HCEC 1CT (cell line): ENCODE measurements around the gene EWSR1.

Experiments
- DNase-seq: peaks from one replicate; pipeline ENCODE4 v3.0.0-alpha.2; 2017

The EWSR1 gene

DNA sequence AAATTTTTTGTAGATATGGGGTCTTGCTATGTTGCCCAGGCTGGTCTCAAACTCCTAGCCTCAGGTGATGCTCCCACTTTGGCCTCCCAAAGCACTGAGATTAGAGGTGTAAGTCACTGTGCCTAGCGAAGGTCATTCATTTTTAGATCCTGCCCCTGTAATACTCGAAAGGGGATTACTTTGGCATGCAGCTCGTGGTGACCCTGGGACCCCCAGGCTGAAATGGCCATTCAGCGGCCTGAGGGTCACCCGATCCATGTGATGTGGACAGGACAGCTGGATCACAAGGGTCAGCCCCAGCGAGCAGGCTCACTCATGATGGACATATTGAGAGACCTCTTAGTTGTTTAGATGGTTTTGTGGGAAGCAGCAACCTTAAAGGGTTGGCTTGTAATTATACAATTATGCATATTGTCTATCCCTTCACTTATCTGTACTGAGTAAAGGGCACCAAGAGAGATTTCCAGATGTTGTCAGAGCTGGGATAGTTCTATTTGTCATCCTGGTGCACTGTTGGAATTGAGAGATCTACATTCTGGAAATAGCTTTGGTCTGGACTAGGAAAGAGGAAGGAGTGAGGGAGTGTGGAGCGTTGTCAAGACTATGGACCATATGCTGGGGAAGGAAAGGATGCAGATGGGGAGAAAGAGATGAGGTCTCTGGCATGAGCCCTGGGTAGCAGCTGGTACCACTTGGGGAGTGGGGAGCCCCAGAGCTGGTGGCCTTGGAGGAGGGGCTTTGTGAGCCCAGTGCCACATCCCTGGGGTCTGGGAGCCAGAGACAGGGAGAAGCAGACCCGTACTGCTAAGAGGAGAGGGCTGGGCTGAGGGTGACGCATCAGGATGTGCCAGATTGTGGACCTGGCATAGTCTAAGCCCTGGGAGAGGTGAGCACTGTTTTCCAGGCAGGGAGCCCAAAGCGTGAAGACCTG is 15.8 kb upstream of the EWSR1 start:
- no peak for DNase-seq

DNA sequence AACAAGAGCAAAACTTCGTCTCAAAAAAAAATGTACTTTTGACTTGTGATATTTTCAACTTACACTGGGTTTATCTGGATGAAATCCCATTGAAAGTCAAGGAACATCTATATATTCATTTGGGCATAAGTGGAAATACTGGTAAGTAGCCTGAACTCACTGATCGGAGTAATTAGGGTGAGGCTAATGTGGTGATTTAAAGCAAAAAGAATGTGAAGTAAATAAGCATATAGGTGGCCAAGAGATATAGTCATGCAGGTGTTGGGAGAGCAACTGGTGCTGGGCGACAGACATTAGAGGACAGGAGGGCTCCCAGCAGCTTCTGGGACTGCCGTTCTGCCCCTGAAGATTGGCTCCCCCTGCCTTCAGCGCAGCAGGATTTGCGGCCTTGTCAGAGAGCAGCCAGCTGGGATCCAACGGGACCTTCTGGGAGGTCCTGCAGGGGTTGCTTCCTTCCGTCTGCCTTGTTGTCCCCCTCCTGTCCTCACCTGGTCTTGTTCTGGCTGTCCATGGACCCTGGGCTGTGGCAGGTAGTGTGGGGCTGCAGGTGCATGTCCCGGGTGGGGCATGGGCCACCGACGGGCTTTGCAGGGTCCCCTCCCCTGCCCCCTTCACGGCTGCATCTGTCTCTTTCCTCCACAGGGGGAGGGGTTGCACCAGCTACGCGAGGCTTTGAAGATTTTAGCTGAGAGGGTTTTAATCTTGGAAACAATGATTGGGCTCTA is 14.3 kb upstream of the EWSR1 start:
- no peak for DNase-seq

DNA sequence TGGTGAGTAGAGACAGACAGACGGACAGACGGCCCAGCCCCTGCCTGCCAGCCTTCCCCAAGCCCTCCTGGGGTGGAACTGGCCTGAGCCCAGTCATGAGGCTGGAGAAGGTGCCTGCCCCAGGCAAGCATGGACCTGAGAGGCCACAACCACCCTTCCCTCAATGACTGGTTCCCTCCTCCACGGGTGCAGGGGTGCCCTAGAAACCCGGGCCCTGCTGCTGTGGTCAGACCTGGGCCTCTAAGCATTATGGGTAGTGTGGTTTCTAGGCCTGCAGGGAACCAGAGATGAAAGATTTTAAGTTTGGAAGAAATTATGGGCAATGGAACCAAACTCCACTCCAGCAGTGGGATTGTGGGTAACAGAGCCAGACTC is 13.8 kb upstream of the EWSR1 start:
- no peak for DNase-seq

DNA sequence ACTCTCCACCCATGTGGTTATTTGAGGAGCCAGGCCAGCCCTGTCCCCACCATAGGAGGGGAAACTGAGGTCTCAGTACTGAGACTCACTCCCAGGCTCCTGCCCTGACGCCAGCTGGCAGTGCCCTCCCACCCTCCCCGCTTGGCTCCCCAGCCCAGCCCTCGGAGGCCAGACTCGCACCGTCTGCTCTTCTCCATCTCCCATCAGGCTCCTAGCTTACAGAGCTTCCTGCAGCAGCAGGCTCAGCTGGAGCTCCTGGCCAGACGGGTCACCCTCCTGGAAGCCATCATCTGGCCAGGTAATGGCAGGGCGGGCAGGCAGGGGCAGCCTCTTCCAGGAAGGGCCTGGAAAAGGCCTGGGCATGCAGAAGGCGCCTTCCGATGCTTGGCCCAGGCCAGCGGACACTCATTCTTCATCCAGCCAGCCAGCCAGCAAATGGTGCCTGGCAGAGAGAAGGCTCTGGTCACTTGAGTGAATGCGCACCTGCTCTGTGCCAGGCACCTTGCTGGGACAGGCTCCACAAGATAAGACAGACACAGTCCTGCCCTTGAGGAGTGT is 12.9 kb upstream of the EWSR1 start:
- no peak for DNase-seq

DNA sequence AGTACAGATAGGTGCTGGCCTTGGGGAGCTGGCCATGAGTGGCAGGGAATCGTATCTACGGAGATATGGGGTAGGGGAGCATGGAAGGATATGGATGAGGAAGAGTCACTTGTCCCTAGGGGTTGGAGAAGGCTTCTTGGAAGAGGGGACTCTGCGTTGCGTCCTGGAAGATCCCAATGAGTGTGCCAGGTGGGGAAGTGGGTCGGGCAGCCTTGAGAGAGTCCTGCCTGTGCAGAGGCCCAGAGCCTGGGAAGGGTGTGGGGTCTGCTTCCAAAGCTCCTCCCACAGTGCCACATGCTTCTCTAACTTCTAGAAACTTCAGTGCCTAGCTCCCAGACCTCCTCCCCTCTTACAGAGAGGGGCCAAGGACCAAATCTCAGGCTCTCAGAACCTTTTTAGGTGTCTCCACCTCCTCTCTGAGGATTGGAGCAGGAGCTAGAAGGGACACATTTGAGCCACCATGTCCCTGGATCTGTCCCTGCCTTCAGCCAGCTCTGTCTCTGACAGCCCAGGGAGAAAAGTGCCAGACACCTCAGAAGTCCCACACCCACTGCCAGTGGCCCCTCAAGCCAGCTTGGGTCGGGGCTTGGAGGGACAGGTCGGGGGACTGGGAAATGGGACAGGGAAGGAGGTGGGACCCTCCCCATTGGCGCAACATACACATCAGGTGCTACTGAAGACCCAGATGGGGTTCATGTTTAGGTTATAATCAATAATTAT is 11.3 kb upstream of the EWSR1 start:
- no peak for DNase-seq

DNA sequence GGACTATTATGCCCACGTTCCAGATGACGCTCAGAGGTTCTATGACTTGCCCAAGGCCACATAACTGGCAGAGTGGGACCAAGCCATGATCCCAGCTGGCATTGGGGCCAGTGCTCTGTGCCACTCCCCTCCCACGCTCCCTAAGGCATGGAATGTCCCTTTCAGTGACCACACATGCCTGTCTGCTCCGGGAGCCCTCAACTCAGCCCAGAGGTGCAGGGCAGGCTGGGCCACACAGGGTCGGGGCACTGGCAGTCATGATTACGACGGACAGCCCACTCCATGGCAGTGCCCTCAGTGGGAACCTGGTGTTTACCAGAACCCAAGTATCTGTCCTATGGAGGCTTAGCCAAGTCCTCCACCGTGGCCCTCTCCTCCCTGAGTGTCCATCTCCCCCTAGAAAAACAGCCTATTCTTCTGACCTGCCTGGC is 10.3 kb upstream of the EWSR1 start:
- no peak for DNase-seq

DNA sequence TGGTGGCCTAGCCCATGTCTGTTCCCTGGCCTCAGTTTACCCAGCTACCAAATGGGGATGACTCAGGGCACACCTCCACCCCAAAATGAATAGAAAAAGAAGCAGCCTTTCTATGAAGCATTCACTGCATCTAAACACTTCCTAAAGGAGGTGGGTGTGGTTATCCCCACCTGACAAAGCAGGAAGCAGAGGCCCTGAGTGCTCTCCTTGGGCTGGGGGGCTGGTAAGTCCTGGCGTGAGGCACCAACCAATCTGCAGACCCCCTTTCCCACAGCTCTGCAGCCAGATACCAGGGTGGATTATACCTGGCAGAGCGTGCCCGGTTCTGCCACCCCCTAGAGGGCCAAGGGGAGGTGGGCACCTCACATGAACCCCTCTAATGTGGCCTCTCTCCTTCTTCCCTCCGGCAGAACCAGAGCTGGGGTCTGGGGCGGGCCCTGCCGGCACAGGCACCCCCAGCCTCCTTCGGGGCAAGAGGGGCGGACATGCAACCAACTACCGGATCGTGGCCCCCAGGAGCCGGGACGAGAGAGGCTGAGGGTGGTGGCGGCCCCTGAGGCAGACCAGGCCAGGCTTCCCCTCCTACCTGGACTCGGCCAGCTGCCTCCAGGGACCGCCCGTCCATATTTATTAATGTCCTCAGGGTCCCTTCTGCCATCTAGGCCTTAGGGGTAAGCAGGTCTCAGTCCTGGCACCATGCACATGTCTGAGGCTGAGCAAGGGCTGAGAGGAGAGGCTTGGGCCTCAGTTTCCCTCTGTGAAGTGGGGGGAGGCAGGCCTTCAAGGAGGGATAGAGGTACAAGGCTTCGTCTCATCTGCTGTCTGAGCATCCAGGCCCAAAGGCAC is 9.4 kb upstream of the EWSR1 start:
- no peak for DNase-seq

DNA sequence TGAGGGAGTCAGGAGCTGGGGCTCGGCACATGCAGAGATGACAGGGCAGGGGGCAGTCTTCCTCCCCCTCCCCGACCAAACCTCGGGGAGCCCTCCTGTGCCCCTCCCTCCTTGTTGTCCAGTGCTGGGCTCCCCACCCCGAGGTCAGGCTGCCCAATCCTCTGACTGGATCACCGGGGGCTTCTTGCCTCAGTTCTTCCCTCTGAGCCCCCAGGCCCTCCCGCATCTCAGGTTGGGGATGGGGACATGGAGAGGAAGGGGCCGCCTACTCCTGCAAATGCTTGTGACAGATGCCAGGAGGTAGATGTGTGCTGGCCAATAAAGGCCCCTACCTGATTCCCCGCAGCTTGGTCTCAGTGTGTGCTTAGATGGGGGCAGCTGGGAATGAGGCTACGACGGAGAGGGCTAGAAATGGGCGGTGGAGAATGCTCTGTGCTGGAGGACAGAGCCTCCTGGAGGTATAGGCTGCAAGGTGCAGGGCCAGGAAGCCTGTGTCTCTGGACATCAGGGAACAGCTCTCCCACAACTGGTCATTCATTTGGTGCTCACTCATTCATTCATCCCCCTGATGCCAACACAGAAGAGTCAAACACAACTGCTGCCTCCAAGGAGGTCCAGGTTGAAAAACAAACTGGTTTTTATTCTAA is 8.7 kb upstream of the EWSR1 start:
- DNase-seq = no peak

DNA sequence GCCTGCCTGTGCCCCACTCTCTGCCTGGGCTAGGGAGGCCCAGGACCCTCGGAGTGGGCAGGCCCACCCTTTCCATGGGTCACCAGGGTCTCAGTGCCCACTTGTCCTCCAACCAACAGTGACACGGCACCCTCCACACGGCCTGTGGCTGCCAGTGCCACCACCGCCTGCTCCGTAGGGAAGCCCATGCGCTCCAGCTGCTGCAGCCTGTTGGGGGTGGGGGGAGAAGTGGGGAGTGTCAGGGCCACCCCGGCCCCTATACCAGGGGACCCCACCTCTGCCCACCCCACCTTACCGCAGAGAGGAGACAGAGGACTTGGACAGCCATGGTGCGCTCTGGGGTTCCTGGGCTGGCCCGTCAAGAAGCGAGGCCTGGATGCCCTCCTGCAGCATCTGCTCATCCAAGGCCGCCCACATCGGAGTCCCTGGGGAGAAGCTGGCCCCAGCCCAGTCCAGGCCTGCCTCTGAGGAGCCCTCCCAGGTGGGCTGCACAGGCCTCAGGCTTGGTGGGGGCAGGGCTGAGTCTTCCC is 8.0 kb upstream of the EWSR1 start:
- no peak for DNase-seq

DNA sequence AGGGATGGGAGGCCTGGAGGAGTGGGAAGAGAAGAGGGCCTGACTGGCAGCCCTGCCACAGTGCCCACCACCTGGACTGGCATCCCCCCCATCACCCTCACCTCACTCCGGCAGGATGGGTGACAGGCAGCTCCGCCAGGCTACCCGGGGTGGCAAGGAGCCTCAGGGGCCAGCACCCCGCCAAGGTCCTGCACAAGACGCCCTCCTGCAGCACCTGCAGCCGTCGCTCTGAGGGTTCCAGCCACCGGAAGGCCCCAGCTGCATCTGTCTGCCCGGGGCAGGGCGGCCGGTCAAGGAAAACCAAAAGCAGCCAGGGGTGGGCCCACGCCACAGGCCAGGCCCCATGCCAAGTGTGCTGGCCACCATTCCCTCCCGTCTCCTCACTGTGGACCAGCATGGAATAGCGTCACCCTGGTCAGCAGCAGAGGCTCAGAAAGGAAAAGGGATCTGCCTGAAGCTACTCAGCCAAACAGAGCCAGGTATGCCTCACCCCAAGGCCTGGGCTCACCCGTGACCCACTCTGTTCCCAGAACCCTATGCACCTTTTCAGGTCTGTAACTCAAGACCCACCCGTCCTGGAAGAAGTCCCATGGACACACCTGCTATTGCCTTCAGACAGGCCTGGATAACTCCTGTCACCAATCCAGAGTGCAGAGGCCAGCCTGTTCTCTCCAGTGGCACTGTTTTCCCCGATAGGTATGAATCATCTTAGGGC is 7.3 kb upstream of the EWSR1 start:
- DNase-seq = no peak

DNA sequence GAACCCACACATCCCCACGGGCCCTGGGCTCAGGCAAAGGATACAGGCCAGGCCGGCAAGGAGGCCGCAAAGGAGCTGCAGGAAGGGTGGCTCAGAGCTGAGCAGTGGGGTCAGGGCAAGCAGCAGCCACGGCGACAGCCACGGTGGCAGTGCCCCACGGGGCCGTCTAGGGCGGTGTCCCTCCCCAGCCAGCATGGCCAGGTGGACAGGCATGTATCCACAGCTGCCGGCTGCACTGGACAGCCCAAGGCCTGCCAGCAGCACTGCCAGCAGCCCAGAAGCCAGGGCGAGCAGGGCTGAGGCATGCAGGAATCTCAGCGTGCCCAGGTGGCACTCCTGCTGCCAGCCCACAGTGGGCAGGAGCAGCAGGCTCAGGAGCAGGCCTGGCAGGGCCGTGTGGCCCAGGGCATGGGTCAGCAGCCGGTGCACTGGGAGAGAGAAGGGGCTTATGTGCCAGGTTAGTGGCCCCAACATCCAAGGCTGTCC is 4.2 kb upstream of the EWSR1 start:
- DNase-seq = no peak

DNA sequence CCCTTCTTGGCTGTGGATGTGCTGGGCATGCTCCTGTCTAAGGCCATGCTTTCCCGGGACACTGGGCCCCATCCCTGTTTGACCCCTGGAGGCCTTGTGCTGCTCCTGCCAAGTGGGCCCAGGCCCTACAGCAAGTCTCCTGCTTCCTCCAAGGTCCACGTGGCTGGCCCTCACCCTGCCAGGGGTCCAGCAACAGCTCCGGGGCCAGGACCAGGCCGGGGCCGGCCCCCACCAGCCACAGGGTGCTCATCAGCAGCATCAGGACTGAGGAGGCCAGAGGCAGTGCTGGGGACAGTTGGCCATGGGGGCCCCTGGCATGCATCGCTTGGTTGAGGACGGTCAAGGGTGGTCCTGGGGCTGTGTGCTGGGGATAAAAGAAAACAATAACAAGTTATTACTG is 2.8 kb upstream of the EWSR1 start:
- DNase-seq = no peak

DNA sequence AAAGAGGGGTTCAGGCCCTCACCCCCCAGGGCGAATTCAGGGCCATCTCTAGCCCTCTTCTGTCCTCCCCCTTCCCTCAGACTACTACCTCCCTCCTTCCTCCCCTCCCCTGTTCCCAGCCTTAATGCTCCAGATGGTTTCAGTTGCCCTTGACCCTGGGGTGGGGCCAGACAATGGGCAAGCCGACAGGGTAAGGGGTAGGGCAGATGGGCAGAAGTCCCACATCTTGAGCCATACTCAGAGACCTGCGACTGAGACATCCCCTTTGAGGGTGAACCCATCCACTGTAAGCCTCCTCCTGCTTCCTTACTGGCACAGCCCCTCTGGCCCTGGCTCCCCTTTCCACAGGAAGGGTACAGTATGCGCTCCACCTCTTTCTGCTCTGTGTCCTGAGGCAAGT is 2.1 kb upstream of the EWSR1 start:
- no peak for DNase-seq

DNA sequence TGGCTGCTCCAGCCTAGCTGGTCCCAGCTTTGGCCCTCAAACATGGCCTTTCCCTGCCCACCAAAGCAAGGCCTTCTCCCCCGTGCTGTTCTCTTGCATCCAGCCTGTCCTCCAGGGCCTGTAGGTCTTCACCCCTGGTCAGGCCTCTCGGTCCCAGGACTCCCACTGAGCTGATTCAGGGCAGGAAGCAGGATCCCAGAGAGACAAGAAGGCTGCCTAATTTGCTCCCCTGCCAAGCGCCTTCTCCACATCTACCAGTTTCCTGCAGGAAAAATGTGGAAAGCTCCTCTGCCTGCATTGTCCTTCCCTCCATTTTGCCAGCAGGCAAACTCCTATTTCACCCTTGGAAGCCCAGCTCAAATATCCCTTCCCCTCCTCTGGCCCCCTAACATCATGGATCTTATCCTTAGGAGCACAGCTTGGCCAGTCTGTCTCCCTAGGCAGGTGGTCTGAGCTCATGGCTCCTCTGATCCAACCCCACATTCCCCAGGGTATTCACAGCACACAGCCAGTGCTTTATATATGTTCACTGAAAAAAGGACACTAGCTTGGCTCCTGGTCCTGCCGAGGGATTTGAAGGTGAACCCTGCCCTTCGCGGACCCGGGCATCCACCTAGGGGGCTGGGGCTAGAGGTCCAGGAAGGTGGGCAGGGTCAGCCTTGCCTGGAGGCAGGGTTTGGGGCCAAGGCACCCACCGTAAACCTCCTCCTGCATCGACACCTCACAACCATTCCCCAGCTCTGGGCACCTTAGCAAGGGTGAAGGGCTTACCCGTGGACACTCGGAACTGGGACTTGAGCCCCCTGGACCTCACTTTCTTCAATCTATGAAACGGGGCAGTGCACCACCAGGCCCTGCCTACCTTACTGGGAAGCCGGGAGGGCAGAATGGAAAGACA is 1.3 kb upstream of the EWSR1 start:
- DNase-seq = no peak

DNA sequence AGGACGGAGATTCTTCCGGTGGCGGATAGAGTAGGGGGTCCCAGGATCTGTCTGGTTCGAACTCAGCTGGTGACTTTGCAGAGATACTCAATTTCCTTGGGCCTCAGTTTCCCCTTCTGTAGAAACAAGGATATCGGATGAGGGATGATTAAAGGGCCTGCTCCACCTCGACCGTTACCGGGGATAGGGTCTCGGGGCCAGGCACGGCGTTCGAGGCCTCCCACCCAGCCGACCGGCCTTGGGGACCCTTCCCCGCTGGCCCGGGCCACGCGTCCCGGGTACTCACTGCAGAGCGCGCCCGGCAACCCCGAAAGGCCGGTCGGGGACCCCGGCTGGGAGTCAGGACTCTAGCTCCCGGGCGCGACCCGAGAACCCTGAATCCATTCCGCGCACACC is 608 bp upstream of the EWSR1 start:
- DNase-seq = no peak

DNA sequence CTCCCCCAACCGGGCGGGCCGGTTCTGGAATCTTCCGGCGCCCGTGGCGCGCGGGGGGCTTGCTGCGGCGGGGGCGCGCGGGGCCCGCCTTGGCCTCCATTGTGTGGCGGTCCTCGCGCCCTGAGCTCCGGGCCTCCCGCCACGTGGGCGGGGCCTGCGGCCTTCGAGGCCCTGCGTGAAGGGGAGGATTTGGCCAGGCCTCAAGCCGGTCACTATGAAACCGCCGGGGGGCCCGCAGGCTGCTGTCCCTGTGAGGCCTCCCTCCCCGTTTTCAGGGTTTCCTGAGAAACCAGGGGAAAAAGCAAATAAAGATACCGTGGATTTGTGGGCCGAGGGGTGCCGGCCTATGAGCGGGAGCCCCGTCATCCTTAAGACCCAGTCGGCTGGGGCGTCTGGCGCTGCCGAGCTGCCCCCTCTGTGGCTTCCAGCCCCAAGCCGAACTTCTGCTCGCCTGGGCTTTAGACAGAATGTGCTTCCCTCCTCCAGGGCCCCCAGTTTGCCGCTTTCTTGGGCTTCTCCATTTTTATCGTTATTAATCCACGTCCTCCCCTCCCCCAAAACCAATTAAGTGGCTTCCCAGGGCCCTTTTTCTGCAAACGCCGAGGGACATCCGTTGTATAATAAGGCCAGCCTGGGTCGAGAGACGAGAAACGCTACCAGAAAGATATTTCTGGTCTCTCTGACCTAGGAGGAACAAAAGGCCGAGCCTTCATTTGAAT is 602 bp downstream of the EWSR1 start:
- peak; percentile 52 for DNase-seq

DNA sequence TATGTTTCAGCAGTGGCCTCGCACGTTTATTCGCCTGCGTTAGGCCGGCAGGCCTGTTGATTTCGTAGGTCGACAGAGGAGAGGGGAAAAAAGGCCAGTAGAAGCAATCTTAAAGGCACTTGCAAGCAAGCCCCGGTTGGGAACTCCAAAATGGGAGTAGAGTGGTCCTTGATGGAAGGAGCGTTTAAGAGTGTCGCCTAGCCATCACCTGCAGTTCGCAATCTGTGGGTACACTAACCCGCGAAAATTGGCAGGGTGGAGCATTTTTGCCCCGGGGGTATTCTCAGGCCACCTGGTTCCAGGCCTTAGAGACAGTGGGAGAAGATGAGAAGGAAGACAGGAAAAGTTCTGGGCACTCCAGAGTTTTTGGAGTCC is 1.1 kb downstream of the EWSR1 start:
- no peak for DNase-seq

DNA sequence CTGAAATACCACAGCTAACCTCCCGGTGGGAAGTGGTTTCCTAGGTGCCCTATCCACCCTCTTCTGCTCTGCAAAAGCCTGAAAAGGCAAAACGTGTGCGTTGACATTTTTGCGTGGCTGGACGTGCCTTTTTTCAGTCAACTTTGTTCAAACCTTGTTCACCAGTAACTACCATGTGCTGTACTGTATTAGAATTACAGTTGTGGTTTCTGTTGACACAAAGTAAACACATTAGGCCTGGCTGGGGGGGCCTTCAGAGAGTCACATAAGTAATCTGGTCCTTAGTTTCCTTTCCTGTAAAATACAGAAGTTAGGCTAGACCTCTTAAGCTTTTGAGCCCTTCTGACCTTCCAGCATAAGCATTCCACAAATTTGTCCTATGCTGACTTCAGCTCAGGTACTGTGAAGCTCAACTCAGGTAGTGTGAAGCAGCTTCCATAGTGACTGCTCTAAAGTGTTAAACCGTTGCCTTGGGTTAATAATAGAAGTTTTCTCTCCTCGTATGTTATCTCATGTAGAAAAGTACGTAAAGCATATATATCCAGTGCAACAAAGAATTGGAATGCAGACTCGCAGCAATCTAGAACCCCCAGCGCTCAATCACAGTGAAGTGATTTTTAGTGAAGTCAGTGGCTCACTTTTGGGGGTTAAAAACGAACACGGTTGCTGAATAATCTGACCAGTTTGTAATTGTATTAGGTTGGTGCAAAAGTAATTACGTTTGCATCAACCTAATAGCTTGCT is 1.8 kb downstream of the EWSR1 start:
- DNase-seq = no peak
